ENCODE measurements around the gene MED12L. TPM values are rescaled to one million over a fixed set of nuclear protein-coding genes. Genes with fewer than 3 reads are reported as not detected.

Gene MED12L
- total and polyA plus RNA-seq, 3 experiments from 2014 or later: 0.02 to 1.8 (median 1.7) TPM

DNA sequence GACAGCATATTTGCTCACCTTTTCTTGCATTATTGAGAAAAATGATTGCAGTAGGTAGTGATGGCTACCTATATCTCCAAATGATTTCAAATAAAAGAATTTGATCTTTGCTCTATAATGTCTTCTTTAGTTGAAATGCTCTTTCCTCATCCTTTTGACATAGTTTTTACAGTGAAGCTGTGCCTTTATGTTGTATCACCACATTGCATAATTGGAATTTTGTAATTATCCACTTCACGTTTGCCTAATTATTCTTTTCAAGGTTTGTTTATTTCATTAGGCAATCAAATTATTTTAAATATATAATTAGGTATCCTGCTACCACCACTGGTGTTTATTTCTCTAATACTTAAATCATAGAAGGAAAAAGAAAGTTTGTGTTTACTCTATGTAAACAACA lies 265.2 kb downstream of the MED12L start:
- ChIA-PET POLR2A (no interaction called here), CTCF (no interaction called here)
- H3K4me1 Mint-ChIP-seq: peaks cover 10 to 12% (median 10%) of the 10 kb centered on the region in 3 donors
- Histone ChIP-seq H3K4me3 (ENCODE audit: low read length) (no peak overlapping the region), H3K27me3 (ENCODE audit: insufficient read depth, low read length, poor library complexity, severe bottlenecking) (no peaks in the 10 kb centered on the region), H3K9me3 (ENCODE audit: low read length) (no peaks in the 10 kb centered on the region), H3K27ac (ENCODE audit: low read depth, low read length) (no peak overlapping the region), H3K36me3 (ENCODE audit: insufficient read depth, low read length) (no peaks in the 10 kb centered on the region), H3K4me1 (ENCODE audit: insufficient read depth, low read length) (no peaks in the 10 kb centered on the region)
- H3K36me3 Mint-ChIP-seq: no peaks in the 10 kb centered on the region
- no peaks in the 10 kb centered on the region for H3K9me3 Mint-ChIP-seq
- no peak overlapping the region for H3K4me3 Mint-ChIP-seq
- H3K27me3 Mint-ChIP-seq: peaks cover 9 to 69% of the 10 kb centered on the region in 2 donors
- DNase-seq: no peak
- no peak overlapping the region for H3K27ac Mint-ChIP-seq

DNA sequence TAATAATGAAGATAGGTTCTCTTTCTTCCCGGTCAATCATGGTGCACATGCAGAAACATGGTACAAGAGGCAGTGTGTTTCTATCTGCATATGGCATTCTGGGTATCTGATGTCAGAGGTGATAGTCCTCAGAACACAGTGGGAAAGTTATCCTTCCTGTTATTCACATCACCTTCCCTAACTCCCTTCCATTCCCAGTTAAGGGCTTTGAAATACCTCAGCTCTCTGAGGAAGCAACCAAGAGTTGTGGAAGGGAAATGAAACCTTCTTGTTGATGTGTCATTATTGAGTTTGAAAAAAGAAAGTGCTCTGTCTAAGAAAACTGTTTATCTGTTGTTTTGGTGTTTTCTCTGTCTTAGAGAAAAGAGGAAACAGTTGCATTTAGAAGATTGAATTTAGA lies 265.8 kb downstream of the MED12L start:
- H3K9me3 Mint-ChIP-seq: no peaks in the 10 kb centered on the region
- Histone ChIP-seq H3K4me3 (ENCODE audit: low read length) (no peak overlapping the region), H3K27me3 (ENCODE audit: insufficient read depth, low read length, poor library complexity, severe bottlenecking) (no peaks in the 10 kb centered on the region), H3K27ac (ENCODE audit: low read depth, low read length) (no peak overlapping the region), H3K9me3 (ENCODE audit: low read length) (no peaks in the 10 kb centered on the region), H3K36me3 (ENCODE audit: insufficient read depth, low read length) (no peaks in the 10 kb centered on the region), H3K4me1 (ENCODE audit: insufficient read depth, low read length) (no peaks in the 10 kb centered on the region)
- CTCF ChIA-PET: no interaction called here
- H3K36me3 Mint-ChIP-seq: no peaks in the 10 kb centered on the region
- H3K27ac Mint-ChIP-seq: no peak overlapping the region
- POLR2A ChIA-PET: no interaction called here
- no peak overlapping the region for H3K4me3 Mint-ChIP-seq
- H3K27me3 Mint-ChIP-seq: peaks cover 9 to 63% of the 10 kb centered on the region in 2 donors
- DNase-seq: no peak
- peaks cover 4 to 7% (median 5%) of the 10 kb centered on the region in 3 donors for H3K4me1 Mint-ChIP-seq

DNA sequence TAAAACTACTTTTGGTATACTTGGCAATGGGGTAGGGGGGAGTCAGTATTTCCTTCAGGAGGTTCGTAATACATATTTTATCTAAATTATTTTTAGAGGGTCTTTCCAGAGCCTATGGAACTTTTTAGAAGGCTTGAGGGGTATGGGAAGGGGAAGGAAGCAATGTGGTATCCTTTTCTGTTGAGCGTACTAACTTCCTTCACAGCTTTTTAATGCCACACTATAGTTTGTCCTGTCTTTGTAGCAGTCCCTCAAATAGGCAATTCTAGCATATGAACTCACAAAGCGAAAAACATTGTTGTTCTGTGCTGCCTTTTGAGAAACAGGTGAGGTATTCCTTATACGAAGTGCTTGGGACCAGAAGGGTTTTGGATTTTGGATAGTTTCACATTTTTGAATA lies 266.2 kb downstream of the MED12L start:
- no peak overlapping the region for H3K4me3 Mint-ChIP-seq
- CTCF ChIA-PET: no interaction called here
- no peaks in the 10 kb centered on the region for H3K27me3 ChIP-seq (ENCODE audit: insufficient read depth, low read length, poor library complexity, severe bottlenecking)
- H3K4me3 ChIP-seq (ENCODE audit: low read length): no peak overlapping the region
- H3K9me3 Mint-ChIP-seq: no peaks in the 10 kb centered on the region
- peaks cover 0 to 3% (median under 1%) of the 10 kb centered on the region in 3 donors for H3K4me1 Mint-ChIP-seq
- no peak overlapping the region for H3K27ac ChIP-seq (ENCODE audit: low read depth, low read length)
- peaks cover 6 to 59% of the 10 kb centered on the region in 2 donors for H3K27me3 Mint-ChIP-seq
- POLR2A ChIA-PET: no interaction called here
- DNase-seq: no peak
- no peak overlapping the region for H3K27ac Mint-ChIP-seq
- H3K9me3 ChIP-seq (ENCODE audit: low read length): no peaks in the 10 kb centered on the region
- H3K36me3 ChIP-seq (ENCODE audit: insufficient read depth, low read length): no peaks in the 10 kb centered on the region
- no peaks in the 10 kb centered on the region for H3K4me1 ChIP-seq (ENCODE audit: insufficient read depth, low read length)
- no peaks in the 10 kb centered on the region for H3K36me3 Mint-ChIP-seq

DNA sequence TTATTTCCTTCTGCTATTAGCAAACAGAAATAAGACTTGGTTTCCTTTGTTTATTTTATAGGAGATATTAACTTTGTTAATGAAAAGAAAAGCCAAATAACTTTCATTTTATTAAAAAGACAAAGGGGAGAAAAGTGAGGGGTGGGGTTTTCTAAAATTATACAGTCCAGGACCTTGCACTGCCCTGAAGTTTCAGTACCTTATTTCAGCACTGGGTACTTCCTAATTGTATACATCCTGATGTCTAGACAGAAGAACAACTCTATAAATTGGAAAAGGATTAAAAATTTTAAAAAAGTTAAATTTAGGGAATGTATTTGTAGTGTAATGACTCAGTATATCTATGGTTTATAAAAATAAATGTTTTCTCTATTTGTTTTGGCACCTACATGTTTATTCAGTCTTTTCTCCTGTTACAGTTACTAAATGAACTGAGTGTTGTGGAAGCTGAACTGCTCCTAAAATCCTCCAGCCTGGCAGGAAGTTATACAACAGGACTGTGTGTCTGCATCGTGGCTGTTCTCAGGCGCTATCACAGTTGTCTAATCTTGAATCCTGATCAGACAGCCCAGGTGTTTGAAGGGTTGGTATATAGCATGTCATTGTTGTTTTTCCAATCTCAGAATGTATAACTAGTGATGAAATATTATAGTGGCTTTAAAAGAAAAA lies 271.5 kb downstream of the MED12L start:
- Histone ChIP-seq H3K9me3 (ENCODE audit: low read length) (no peaks in the 10 kb centered on the region), H3K4me1 (ENCODE audit: insufficient read depth, low read length) (no peaks in the 10 kb centered on the region), H3K4me3 (ENCODE audit: low read length) (no peak overlapping the region), H3K36me3 (ENCODE audit: insufficient read depth, low read length) (no peaks in the 10 kb centered on the region), H3K27me3 (ENCODE audit: insufficient read depth, low read length, poor library complexity, severe bottlenecking) (no peaks in the 10 kb centered on the region), H3K27ac (ENCODE audit: low read depth, low read length) (no peak overlapping the region)
- Mint-ChIP-seq H3K27ac (peak overlapping the region in 1 of 8 donors; percentile 14), H3K36me3 (no peaks in the 10 kb centered on the region), H3K4me3 (no peak overlapping the region), H3K9me3 (no peaks in the 10 kb centered on the region), H3K27me3 (peaks cover 0 to 16% of the 10 kb centered on the region in 2 donors), H3K4me1 (no peaks in the 10 kb centered on the region)
- no peak for DNase-seq
- POLR2A ChIA-PET: no interaction called here
- CTCF ChIA-PET: no interaction called here

DNA sequence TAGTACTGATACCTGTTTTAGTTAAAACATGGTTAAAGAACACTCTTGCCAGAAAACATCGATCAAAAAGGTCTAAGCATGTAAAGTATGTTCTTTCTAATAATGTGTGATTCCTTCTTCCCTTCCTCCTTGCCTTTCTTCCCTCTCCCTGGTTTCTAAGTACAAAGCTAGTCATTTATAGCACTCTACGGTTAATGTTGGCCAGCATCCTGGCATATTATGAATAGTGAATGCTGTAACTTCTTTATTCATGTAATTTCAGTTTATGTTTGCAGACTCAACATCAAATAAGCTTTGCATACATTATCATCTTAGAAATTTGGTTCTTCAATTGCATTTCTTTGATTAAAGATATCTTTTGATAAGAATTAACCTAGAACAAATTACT lies 272.0 kb downstream of the MED12L start:
- Mint-ChIP-seq H3K9me3 (no peaks in the 10 kb centered on the region), H3K36me3 (no peaks in the 10 kb centered on the region), H3K27ac (no peak overlapping the region), H3K4me1 (no peaks in the 10 kb centered on the region), H3K27me3 (peaks cover 0 to 10% of the 10 kb centered on the region in 2 donors), H3K4me3 (no peak overlapping the region)
- no peaks in the 10 kb centered on the region for H3K36me3 ChIP-seq (ENCODE audit: insufficient read depth, low read length)
- POLR2A ChIA-PET: no interaction called here
- H3K4me3 ChIP-seq (ENCODE audit: low read length): no peak overlapping the region
- H3K27me3 ChIP-seq (ENCODE audit: insufficient read depth, low read length, poor library complexity, severe bottlenecking): no peaks in the 10 kb centered on the region
- H3K9me3 ChIP-seq (ENCODE audit: low read length): no peaks in the 10 kb centered on the region
- CTCF ChIA-PET: no interaction called here
- H3K27ac ChIP-seq (ENCODE audit: low read depth, low read length): no peak overlapping the region
- no peak for DNase-seq
- H3K4me1 ChIP-seq (ENCODE audit: insufficient read depth, low read length): no peaks in the 10 kb centered on the region

DNA sequence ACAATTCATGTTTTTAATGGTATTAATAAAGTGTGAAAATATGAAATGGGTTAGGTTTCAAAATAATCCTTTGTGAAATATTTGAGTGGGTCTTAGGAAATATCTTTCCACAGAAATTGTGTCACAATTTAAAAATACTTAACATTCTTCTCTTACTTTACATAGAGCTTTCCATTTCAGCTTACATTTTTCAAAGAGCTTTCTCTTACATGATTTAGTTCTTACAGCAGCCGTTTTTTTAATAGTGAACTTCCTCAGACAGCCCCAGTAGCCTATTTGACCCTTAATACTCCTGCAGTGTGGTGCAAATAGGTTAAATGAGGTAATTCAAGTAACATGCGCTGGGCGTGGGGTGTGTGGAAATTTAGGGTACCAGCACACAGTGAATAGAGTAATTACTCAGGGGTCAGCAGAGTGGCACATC lies 277.3 kb downstream of the MED12L start:
- no peaks in the 10 kb centered on the region for H3K27me3 ChIP-seq (ENCODE audit: insufficient read depth, low read length, poor library complexity, severe bottlenecking)
- CTCF ChIA-PET: no interaction called here
- H3K36me3 Mint-ChIP-seq: no peaks in the 10 kb centered on the region
- H3K4me3 Mint-ChIP-seq: no peak overlapping the region
- no peak overlapping the region for H3K27ac Mint-ChIP-seq
- POLR2A ChIA-PET: no interaction called here
- no peaks in the 10 kb centered on the region for H3K4me1 Mint-ChIP-seq
- no peaks in the 10 kb centered on the region for H3K9me3 ChIP-seq (ENCODE audit: low read length)
- no peaks in the 10 kb centered on the region for H3K9me3 Mint-ChIP-seq
- H3K4me3 ChIP-seq (ENCODE audit: low read length): no peak overlapping the region
- H3K4me1 ChIP-seq (ENCODE audit: insufficient read depth, low read length): no peaks in the 10 kb centered on the region
- DNase-seq: no peak
- H3K27ac ChIP-seq (ENCODE audit: low read depth, low read length): no peak overlapping the region
- H3K36me3 ChIP-seq (ENCODE audit: insufficient read depth, low read length): no peaks in the 10 kb centered on the region
- peaks cover 0 to 8% of the 10 kb centered on the region in 2 donors for H3K27me3 Mint-ChIP-seq

DNA sequence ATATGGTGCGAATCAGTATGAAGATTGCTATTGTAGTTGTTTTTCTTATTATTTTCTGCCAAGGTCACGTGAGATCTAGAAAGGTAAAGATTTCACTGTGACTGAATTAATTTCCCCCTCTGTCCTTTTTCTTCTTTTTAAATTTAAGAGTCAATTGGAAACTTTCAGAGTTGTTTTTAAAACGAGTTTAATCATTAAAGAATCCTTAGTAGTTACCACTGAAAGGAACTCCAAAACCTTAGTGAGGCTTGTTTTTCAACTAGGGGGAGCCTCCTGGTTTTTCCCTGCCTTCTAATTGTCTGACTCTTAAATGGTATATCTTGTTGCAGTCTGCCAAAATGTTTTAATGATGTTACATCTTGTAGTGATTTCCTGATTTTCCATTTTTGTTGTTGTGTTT lies 281.5 kb downstream of the MED12L start:
- Mint-ChIP-seq H3K27me3 (peaks cover 0 to 10% of the 10 kb centered on the region in 2 donors), H3K36me3 (no peaks in the 10 kb centered on the region), H3K4me1 (no peaks in the 10 kb centered on the region), H3K27ac (peak overlapping the region in 1 of 8 donors; percentile 61), H3K9me3 (no peaks in the 10 kb centered on the region), H3K4me3 (no peak overlapping the region)
- ChIA-PET POLR2A (no interaction called here), CTCF (no interaction called here)
- H3K36me3 ChIP-seq (ENCODE audit: insufficient read depth, low read length): no peaks in the 10 kb centered on the region
- H3K9me3 ChIP-seq (ENCODE audit: low read length): no peaks in the 10 kb centered on the region
- H3K4me3 ChIP-seq (ENCODE audit: low read length): no peak overlapping the region
- H3K27ac ChIP-seq (ENCODE audit: low read depth, low read length): no peak overlapping the region
- no peaks in the 10 kb centered on the region for H3K4me1 ChIP-seq (ENCODE audit: insufficient read depth, low read length)
- no peaks in the 10 kb centered on the region for H3K27me3 ChIP-seq (ENCODE audit: insufficient read depth, low read length, poor library complexity, severe bottlenecking)
- no peak for DNase-seq

DNA sequence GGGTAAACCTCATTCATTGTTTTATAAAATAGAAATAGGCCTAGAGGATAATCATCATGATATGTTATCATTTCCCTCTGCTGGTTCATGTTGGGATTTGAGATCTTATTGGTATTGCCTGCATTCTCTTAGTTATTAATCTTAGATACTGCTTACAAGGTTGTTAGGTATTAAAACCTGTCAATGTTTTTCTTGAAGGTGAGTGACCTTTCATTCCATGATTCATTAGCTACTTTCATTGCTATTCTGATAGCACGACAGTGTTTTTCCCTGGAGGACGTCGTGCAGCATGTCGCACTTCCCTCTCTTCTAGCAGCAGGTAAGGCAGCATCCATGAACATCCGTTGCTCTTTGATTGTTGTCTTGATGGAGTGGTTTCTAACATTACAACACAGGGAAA lies 282.0 kb downstream of the MED12L start:
- Histone ChIP-seq H3K27ac (ENCODE audit: low read depth, low read length) (no peak overlapping the region), H3K27me3 (ENCODE audit: insufficient read depth, low read length, poor library complexity, severe bottlenecking) (no peaks in the 10 kb centered on the region), H3K36me3 (ENCODE audit: insufficient read depth, low read length) (no peaks in the 10 kb centered on the region), H3K9me3 (ENCODE audit: low read length) (no peaks in the 10 kb centered on the region), H3K4me1 (ENCODE audit: insufficient read depth, low read length) (no peaks in the 10 kb centered on the region), H3K4me3 (ENCODE audit: low read length) (no peak overlapping the region)
- H3K27me3 Mint-ChIP-seq: peaks cover 0 to 10% of the 10 kb centered on the region in 2 donors
- ChIA-PET CTCF (no interaction called here), POLR2A (no interaction called here)
- no peaks in the 10 kb centered on the region for H3K4me1 Mint-ChIP-seq
- H3K4me3 Mint-ChIP-seq: no peak overlapping the region
- no peaks in the 10 kb centered on the region for H3K36me3 Mint-ChIP-seq
- no peak for DNase-seq
- peak overlapping the region in 1 of 8 donors; percentile 61 for H3K27ac Mint-ChIP-seq
- no peaks in the 10 kb centered on the region for H3K9me3 Mint-ChIP-seq

DNA sequence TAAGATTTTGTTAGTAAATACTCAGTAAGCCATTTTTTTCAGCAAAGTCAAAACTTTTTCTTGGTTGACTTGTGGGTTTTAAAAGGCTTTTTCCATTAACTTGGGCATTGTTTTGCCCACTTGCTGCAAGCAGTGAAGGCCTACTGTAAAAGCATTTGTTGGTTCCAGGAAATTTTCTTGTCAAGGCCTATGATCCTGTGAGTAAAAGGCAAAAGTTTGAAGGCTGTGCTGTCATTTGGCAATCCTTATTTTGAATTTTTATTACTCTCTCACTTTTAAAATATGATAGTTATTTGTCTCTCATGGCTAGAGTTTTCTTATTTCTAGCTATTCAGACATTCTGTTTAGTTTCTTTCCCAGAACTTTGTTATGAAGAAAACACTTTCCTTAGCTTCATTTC lies 286.1 kb downstream of the MED12L start:
- Mint-ChIP-seq H3K4me3 (no peak overlapping the region), H3K4me1 (no peaks in the 10 kb centered on the region), H3K27me3 (peaks cover 0 to 5% of the 10 kb centered on the region in 2 donors), H3K9me3 (no peaks in the 10 kb centered on the region), H3K27ac (no peak overlapping the region), H3K36me3 (no peaks in the 10 kb centered on the region)
- Histone ChIP-seq H3K36me3 (ENCODE audit: insufficient read depth, low read length) (no peaks in the 10 kb centered on the region), H3K4me1 (ENCODE audit: insufficient read depth, low read length) (no peaks in the 10 kb centered on the region), H3K9me3 (ENCODE audit: low read length) (no peaks in the 10 kb centered on the region), H3K4me3 (ENCODE audit: low read length) (no peak overlapping the region), H3K27me3 (ENCODE audit: insufficient read depth, low read length, poor library complexity, severe bottlenecking) (no peaks in the 10 kb centered on the region), H3K27ac (ENCODE audit: low read depth, low read length) (no peak overlapping the region)
- ChIA-PET POLR2A (no interaction called here), CTCF (no interaction called here)
- DNase-seq: no peak
